ENCODE data around the gene PCDH9. TPM values are rescaled to one million over a fixed set of nuclear protein-coding genes. Genes with fewer than 3 reads are reported as not detected.
"Not testable (repeated sequence)": the region's sequence is repeated elsewhere in the genome, so short reads cannot be mapped to it uniquely, and the experiment has no call there.

Gene PCDH9
- total and polyA plus RNA-seq, 4 experiments from 2014 or later: 0.08 to 0.18 (median 0.14) TPM

GRCh38 chr13:67096893-67097292, 133.2 kb downstream of the PCDH9 start:
- H3K27me3 Mint-ChIP-seq; DNase-seq; H3K27ac Mint-ChIP-seq; H3K27ac ChIP-seq (ENCODE audit: low read depth, low read length); H3K9me3 Mint-ChIP-seq; H3K36me3 Mint-ChIP-seq; H3K9me3 ChIP-seq (ENCODE audit: control insufficient read depth in 1 of 2, low read length in 2 of 2); H3K4me1 Mint-ChIP-seq; intact Hi-C loops (cut with micrococcal nuclease); H3K4me3 ChIP-seq (ENCODE audit: low read length in 2 of 2); H3K4me3 Mint-ChIP-seq; H3K4me1 ChIP-seq (ENCODE audit: insufficient read depth, low read length); CTCF ChIA-PET (ENCODE audit: partially characterized antibody); POLR2A ChIA-PET (ENCODE audit: partially characterized antibody); H3K36me3 ChIP-seq (ENCODE audit: insufficient read depth, low read length); H3K27me3 ChIP-seq (ENCODE audit: insufficient read depth, low read length): not testable (repeated sequence)

DNA sequence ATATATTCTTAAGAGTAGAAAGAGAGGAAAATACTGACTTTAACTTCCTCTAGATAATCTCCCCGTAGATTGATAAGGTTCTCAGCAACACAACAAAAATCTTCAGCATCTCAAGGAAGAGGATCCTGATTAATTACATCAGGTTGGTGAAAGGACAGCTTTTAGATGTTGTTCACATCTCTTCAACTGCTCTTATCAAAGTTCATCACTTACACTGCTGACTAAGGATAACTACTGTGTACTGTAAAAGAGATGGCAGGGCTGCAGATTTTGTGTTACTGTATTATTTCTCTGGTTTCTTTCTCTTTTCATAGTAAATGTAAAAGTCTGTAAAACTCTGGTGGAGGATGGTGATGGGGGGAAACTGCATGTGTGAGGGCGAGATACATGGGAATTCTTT, 133.7 kb downstream of the PCDH9 start:
- ChIA-PET POLR2A (ENCODE audit: partially characterized antibody) (no interaction called here), CTCF (ENCODE audit: partially characterized antibody) (no interaction called here)
- H3K9me3 Mint-ChIP-seq: peaks cover 0 to 2% (median 0%) of the 10 kb centered on the region in 8 donors
- Histone ChIP-seq H3K27me3 (ENCODE audit: insufficient read depth, low read length) (no peaks in the 10 kb centered on the region), H3K27ac (ENCODE audit: low read depth, low read length) (no peak overlapping the region), H3K9me3 (ENCODE audit: control insufficient read depth in 1 of 2, low read length in 2 of 2) (no peaks in the 10 kb centered on the region), H3K4me3 (ENCODE audit: low read length in 2 of 2) (no peak overlapping the region), H3K36me3 (ENCODE audit: insufficient read depth, low read length) (no peaks in the 10 kb centered on the region), H3K4me1 (ENCODE audit: insufficient read depth, low read length) (no peaks in the 10 kb centered on the region)
- no peak for DNase-seq
- intact Hi-C loops (cut with micrococcal nuclease): no loop called here
- H3K4me3 Mint-ChIP-seq: no peak overlapping the region
- no peaks in the 10 kb centered on the region for H3K4me1 Mint-ChIP-seq
- no peaks in the 10 kb centered on the region for H3K27me3 Mint-ChIP-seq
- no peaks in the 10 kb centered on the region for H3K36me3 Mint-ChIP-seq
- no peak overlapping the region for H3K27ac Mint-ChIP-seq

DNA sequence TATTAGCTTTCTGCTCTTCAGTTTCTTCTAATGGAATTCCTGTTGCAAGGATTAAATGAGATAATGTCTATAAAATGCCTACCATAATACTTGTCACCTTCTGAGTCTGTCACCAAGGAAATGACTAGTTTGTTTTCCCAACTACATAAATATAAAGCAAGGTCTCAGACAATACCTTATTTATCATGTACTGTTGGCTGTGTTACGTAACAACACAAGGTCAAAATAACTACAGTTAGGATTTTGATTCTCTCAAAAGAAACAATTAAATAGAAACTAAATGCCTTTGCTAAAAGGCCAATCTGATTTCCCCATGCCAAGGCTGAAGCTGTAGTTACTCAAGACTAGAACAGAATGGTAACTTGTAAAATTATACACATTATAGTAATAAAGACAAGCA, 134.5 kb downstream of the PCDH9 start:
- Mint-ChIP-seq H3K27me3 (no peaks in the 10 kb centered on the region), H3K36me3 (no peaks in the 10 kb centered on the region), H3K9me3 (peaks cover 0 to 2% (median 0%) of the 10 kb centered on the region in 8 donors), H3K4me3 (no peak overlapping the region), H3K4me1 (no peaks in the 10 kb centered on the region), H3K27ac (no peak overlapping the region)
- H3K27me3 ChIP-seq (ENCODE audit: insufficient read depth, low read length): no peaks in the 10 kb centered on the region
- no peak overlapping the region for H3K4me3 ChIP-seq (ENCODE audit: low read length in 2 of 2)
- no peaks in the 10 kb centered on the region for H3K4me1 ChIP-seq (ENCODE audit: insufficient read depth, low read length)
- intact Hi-C loops (cut with micrococcal nuclease): no loop called here
- H3K9me3 ChIP-seq (ENCODE audit: control insufficient read depth in 1 of 2, low read length in 2 of 2): no peaks in the 10 kb centered on the region
- H3K27ac ChIP-seq (ENCODE audit: low read depth, low read length): no peak overlapping the region
- ChIA-PET CTCF (ENCODE audit: partially characterized antibody) (no interaction called here), POLR2A (ENCODE audit: partially characterized antibody) (no interaction called here)
- DNase-seq: no peak
- H3K36me3 ChIP-seq (ENCODE audit: insufficient read depth, low read length): no peaks in the 10 kb centered on the region

DNA sequence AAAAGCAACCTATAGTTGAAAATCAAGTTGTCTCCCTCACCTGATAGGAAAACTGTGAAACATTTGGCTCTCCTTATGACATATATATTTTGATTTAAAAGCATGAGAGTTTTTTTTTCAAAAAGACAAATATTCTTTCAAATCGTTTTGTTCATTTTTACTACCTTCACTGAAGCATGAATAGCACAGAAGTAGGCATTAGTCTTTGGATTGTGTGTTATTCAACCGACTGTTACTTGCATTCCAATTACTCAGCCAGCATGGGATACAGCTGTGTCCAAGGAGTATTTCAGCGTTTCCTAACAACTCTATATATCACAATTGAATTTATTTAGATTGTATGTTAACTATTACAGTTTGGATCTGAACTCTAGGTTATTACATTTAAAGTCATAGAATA, 135.2 kb downstream of the PCDH9 start:
- ChIA-PET CTCF (ENCODE audit: partially characterized antibody) (no interaction called here), POLR2A (ENCODE audit: partially characterized antibody) (no interaction called here)
- H3K4me3 ChIP-seq (ENCODE audit: low read length in 2 of 2): no peak overlapping the region
- no peak overlapping the region for H3K27ac ChIP-seq (ENCODE audit: low read depth, low read length)
- no peak for DNase-seq
- Mint-ChIP-seq H3K4me3 (no peak overlapping the region), H3K9me3 (peaks cover 0 to 2% (median 0%) of the 10 kb centered on the region in 8 donors), H3K36me3 (no peaks in the 10 kb centered on the region), H3K27me3 (no peaks in the 10 kb centered on the region), H3K27ac (no peak overlapping the region), H3K4me1 (no peaks in the 10 kb centered on the region)
- H3K27me3 ChIP-seq (ENCODE audit: insufficient read depth, low read length): no peaks in the 10 kb centered on the region
- no peaks in the 10 kb centered on the region for H3K9me3 ChIP-seq (ENCODE audit: control insufficient read depth in 1 of 2, low read length in 2 of 2)
- H3K4me1 ChIP-seq (ENCODE audit: insufficient read depth, low read length): no peaks in the 10 kb centered on the region
- no peaks in the 10 kb centered on the region for H3K36me3 ChIP-seq (ENCODE audit: insufficient read depth, low read length)
- intact Hi-C loops (cut with micrococcal nuclease): no loop called here

- Histone ChIP-seq H3K27me3 (ENCODE audit: insufficient read depth, low read length) (no peaks in the 10 kb centered on the region), H3K36me3 (ENCODE audit: insufficient read depth, low read length) (no peaks in the 10 kb centered on the region), H3K9me3 (ENCODE audit: control insufficient read depth in 1 of 2, low read length in 2 of 2) (no peaks in the 10 kb centered on the region), H3K4me1 (ENCODE audit: insufficient read depth, low read length) (no peaks in the 10 kb centered on the region), H3K4me3 (ENCODE audit: low read length in 2 of 2) (no peak overlapping the region), H3K27ac (ENCODE audit: low read depth, low read length) (no peak overlapping the region)
- Mint-ChIP-seq H3K9me3 (peaks cover 0 to 2% (median 0%) of the 10 kb centered on the region in 8 donors), H3K4me1 (no peaks in the 10 kb centered on the region), H3K4me3 (no peak overlapping the region), H3K27me3 (no peaks in the 10 kb centered on the region), H3K27ac (no peak overlapping the region), H3K36me3 (no peaks in the 10 kb centered on the region)
- intact Hi-C loops (cut with micrococcal nuclease): no loop called here
- ChIA-PET POLR2A (ENCODE audit: partially characterized antibody) (no interaction called here), CTCF (ENCODE audit: partially characterized antibody) (no interaction called here)
- no peak for DNase-seq
These were observed 136.1 kb downstream of the PCDH9 start for GRCh38 chr13:67094078-67094477.

GRCh38 chr13:67091603-67092002, 138.5 kb downstream of the PCDH9 start:
- no peaks in the 10 kb centered on the region for H3K36me3 Mint-ChIP-seq
- intact Hi-C loops (cut with micrococcal nuclease): no loop called here
- Histone ChIP-seq H3K27me3 (ENCODE audit: insufficient read depth, low read length) (no peaks in the 10 kb centered on the region), H3K27ac (ENCODE audit: low read depth, low read length) (no peak overlapping the region), H3K4me1 (ENCODE audit: insufficient read depth, low read length) (no peaks in the 10 kb centered on the region), H3K9me3 (ENCODE audit: control insufficient read depth in 1 of 2, low read length in 2 of 2) (no peaks in the 10 kb centered on the region), H3K4me3 (ENCODE audit: low read length in 2 of 2) (no peak overlapping the region), H3K36me3 (ENCODE audit: insufficient read depth, low read length) (no peaks in the 10 kb centered on the region)
- H3K27me3 Mint-ChIP-seq: no peaks in the 10 kb centered on the region
- no peak overlapping the region for H3K27ac Mint-ChIP-seq
- DNase-seq: no peak
- no peak overlapping the region for H3K4me3 Mint-ChIP-seq
- ChIA-PET POLR2A (ENCODE audit: partially characterized antibody) (no interaction called here), CTCF (ENCODE audit: partially characterized antibody) (no interaction called here)
- peaks cover 0 to 2% (median 0%) of the 10 kb centered on the region in 8 donors for H3K9me3 Mint-ChIP-seq
- no peaks in the 10 kb centered on the region for H3K4me1 Mint-ChIP-seq

GRCh38 chr13:67090856-67091255, 139.3 kb downstream of the PCDH9 start:
- no peaks in the 10 kb centered on the region for H3K27me3 Mint-ChIP-seq
- Histone ChIP-seq H3K36me3 (ENCODE audit: insufficient read depth, low read length) (no peaks in the 10 kb centered on the region), H3K4me1 (ENCODE audit: insufficient read depth, low read length) (no peaks in the 10 kb centered on the region), H3K9me3 (ENCODE audit: control insufficient read depth in 1 of 2, low read length in 2 of 2) (no peaks in the 10 kb centered on the region), H3K4me3 (ENCODE audit: low read length in 2 of 2) (no peak overlapping the region), H3K27ac (ENCODE audit: low read depth, low read length) (no peak overlapping the region), H3K27me3 (ENCODE audit: insufficient read depth, low read length) (no peaks in the 10 kb centered on the region)
- H3K27ac Mint-ChIP-seq: no peak overlapping the region
- CTCF ChIA-PET (ENCODE audit: partially characterized antibody): no interaction called here
- no peak for DNase-seq
- intact Hi-C loops (cut with micrococcal nuclease): no loop called here
- POLR2A ChIA-PET (ENCODE audit: partially characterized antibody): no interaction called here
- no peak overlapping the region for H3K4me3 Mint-ChIP-seq
- peaks cover 0 to 2% (median 0%) of the 10 kb centered on the region in 8 donors for H3K9me3 Mint-ChIP-seq
- H3K4me1 Mint-ChIP-seq: no peaks in the 10 kb centered on the region
- no peaks in the 10 kb centered on the region for H3K36me3 Mint-ChIP-seq

DNA sequence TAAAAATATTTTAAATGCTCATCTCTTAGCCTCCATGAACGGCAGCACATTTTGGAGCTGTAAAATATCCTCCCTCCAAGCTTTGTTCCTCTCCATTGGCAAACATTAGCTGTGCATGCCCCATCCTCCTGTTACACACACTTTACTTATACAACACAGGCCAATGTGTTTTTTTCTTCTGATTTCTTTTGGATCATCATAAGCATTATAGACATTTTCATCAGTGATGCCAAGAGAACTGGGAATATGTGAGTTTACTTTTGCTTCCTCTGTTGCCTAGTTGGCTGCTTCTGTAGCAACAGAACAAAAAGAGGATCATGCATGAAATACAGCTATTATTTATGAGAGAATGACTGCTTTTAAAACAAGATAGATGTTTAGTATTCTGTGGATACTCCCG, 142.6 kb downstream of the PCDH9 start:
- intact Hi-C loops (cut with micrococcal nuclease): no loop called here
- Mint-ChIP-seq H3K27ac (no peak overlapping the region), H3K4me3 (no peak overlapping the region), H3K36me3 (no peaks in the 10 kb centered on the region), H3K9me3 (peaks cover 0 to 5% (median 0%) of the 10 kb centered on the region in 8 donors), H3K27me3 (no peaks in the 10 kb centered on the region), H3K4me1 (no peaks in the 10 kb centered on the region)
- ChIA-PET CTCF (ENCODE audit: partially characterized antibody) (no interaction called here), POLR2A (ENCODE audit: partially characterized antibody) (no interaction called here)
- Histone ChIP-seq H3K4me1 (ENCODE audit: insufficient read depth, low read length) (no peaks in the 10 kb centered on the region), H3K4me3 (ENCODE audit: low read length in 2 of 2) (no peak overlapping the region), H3K27ac (ENCODE audit: low read depth, low read length) (no peak overlapping the region), H3K9me3 (ENCODE audit: control insufficient read depth in 1 of 2, low read length in 2 of 2) (no peaks in the 10 kb centered on the region), H3K36me3 (ENCODE audit: insufficient read depth, low read length) (no peaks in the 10 kb centered on the region), H3K27me3 (ENCODE audit: insufficient read depth, low read length) (no peaks in the 10 kb centered on the region)
- DNase-seq: no peak

Data from CD4-positive, alpha-beta memory T cell (primary cell).